ENCODE measurements around the gene MRPL10. TPM values are rescaled to one million over a fixed set of nuclear protein-coding genes. Genes with fewer than 3 reads are reported as not detected.

The MRPL10 gene
- total and polyA plus RNA-seq, 2 of the 8 experiments (the other 6 are each of a cell fraction or from before 2014, with no cell fraction given) = 85.3 to 214 TPM

GRCh38 chr17:47810901-47811635, 20.3 kb downstream of the MRPL10 start (continued):
- TF ChIP-seq, protein P1, sequence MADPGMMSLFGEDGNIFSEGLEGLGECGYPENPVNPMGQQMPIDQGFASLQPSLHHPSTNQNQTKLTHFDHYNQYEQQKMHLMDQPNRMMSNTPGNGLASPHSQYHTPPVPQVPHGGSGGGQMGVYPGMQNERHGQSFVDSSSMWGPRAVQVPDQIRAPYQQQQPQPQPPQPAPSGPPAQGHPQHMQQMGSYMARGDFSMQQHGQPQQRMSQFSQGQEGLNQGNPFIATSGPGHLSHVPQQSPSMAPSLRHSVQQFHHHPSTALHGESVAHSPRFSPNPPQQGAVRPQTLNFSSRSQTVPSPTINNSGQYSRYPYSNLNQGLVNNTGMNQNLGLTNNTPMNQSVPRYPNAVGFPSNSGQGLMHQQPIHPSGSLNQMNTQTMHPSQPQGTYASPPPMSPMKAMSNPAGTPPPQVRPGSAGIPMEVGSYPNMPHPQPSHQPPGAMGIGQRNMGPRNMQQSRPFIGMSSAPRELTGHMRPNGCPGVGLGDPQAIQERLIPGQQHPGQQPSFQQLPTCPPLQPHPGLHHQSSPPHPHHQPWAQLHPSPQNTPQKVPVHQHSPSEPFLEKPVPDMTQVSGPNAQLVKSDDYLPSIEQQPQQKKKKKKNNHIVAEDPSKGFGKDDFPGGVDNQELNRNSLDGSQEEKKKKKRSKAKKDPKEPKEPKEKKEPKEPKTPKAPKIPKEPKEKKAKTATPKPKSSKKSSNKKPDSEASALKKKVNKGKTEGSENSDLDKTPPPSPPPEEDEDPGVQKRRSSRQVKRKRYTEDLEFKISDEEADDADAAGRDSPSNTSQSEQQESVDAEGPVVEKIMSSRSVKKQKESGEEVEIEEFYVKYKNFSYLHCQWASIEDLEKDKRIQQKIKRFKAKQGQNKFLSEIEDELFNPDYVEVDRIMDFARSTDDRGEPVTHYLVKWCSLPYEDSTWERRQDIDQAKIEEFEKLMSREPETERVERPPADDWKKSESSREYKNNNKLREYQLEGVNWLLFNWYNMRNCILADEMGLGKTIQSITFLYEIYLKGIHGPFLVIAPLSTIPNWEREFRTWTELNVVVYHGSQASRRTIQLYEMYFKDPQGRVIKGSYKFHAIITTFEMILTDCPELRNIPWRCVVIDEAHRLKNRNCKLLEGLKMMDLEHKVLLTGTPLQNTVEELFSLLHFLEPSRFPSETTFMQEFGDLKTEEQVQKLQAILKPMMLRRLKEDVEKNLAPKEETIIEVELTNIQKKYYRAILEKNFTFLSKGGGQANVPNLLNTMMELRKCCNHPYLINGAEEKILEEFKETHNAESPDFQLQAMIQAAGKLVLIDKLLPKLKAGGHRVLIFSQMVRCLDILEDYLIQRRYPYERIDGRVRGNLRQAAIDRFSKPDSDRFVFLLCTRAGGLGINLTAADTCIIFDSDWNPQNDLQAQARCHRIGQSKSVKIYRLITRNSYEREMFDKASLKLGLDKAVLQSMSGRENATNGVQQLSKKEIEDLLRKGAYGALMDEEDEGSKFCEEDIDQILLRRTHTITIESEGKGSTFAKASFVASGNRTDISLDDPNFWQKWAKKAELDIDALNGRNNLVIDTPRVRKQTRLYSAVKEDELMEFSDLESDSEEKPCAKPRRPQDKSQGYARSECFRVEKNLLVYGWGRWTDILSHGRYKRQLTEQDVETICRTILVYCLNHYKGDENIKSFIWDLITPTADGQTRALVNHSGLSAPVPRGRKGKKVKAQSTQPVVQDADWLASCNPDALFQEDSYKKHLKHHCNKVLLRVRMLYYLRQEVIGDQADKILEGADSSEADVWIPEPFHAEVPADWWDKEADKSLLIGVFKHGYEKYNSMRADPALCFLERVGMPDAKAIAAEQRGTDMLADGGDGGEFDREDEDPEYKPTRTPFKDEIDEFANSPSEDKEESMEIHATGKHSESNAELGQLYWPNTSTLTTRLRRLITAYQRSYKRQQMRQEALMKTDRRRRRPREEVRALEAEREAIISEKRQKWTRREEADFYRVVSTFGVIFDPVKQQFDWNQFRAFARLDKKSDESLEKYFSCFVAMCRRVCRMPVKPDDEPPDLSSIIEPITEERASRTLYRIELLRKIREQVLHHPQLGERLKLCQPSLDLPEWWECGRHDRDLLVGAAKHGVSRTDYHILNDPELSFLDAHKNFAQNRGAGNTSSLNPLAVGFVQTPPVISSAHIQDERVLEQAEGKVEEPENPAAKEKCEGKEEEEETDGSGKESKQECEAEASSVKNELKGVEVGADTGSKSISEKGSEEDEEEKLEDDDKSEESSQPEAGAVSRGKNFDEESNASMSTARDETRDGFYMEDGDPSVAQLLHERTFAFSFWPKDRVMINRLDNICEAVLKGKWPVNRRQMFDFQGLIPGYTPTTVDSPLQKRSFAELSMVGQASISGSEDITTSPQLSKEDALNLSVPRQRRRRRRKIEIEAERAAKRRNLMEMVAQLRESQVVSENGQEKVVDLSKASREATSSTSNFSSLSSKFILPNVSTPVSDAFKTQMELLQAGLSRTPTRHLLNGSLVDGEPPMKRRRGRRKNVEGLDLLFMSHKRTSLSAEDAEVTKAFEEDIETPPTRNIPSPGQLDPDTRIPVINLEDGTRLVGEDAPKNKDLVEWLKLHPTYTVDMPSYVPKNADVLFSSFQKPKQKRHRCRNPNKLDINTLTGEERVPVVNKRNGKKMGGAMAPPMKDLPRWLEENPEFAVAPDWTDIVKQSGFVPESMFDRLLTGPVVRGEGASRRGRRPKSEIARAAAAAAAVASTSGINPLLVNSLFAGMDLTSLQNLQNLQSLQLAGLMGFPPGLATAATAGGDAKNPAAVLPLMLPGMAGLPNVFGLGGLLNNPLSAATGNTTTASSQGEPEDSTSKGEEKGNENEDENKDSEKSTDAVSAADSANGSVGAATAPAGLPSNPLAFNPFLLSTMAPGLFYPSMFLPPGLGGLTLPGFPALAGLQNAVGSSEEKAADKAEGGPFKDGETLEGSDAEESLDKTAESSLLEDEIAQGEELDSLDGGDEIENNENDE (IDR thresholded peaks at IDR 0.05; ENCODE audit: insufficient replicate concordance, low read length) = no peak
- no peak for TF ChIP-seq BRCA1 (IDR thresholded peaks at IDR 0.05; ENCODE audit: low read depth, low read length)
- no peak for TF ChIP-seq RFX5 (IDR thresholded peaks at IDR 0.05; ENCODE audit: borderline replicate concordance, low read depth, low read length)
- TF ChIP-seq, protein P2, sequence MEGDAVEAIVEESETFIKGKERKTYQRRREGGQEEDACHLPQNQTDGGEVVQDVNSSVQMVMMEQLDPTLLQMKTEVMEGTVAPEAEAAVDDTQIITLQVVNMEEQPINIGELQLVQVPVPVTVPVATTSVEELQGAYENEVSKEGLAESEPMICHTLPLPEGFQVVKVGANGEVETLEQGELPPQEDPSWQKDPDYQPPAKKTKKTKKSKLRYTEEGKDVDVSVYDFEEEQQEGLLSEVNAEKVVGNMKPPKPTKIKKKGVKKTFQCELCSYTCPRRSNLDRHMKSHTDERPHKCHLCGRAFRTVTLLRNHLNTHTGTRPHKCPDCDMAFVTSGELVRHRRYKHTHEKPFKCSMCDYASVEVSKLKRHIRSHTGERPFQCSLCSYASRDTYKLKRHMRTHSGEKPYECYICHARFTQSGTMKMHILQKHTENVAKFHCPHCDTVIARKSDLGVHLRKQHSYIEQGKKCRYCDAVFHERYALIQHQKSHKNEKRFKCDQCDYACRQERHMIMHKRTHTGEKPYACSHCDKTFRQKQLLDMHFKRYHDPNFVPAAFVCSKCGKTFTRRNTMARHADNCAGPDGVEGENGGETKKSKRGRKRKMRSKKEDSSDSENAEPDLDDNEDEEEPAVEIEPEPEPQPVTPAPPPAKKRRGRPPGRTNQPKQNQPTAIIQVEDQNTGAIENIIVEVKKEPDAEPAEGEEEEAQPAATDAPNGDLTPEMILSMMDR (IDR thresholded peaks at IDR 0.05; ENCODE audit: control extremely low read depth in 1 of 3, insufficient read depth in 1 of 3, low read depth in 1 of 3, low read length in 3 of 3) = no peak
- TF ChIP-seq POLR2A (IDR thresholded peaks at IDR 0.05; ENCODE audit: control extremely low read depth in 1 of 2, low read depth in 2 of 2, low read length in 2 of 2) = no peak
- TF ChIP-seq SP4 (IDR thresholded peaks at IDR 0.05; ENCODE audit: low read length) = no peak

Data from H1 (cell line).